Vagina (tissue), 2 donors: ENCODE measurements around the gene TSNAX. TPM values are rescaled to one million over a fixed set of nuclear protein-coding genes. Genes with fewer than 3 reads are reported as not detected.

ENCODE experiments used
- DNase-seq, 2 donors: peaks; one replicate each; pipeline ENCODE4 v3.0.0-alpha.2; 2017; ENCODE audit errors: extremely low spot score in 2 of 2
- H3K27ac ChIP-seq: fragments of 200-600 bp; sonication (generic); one replicate; pipeline ENCODE4 v1.5.1; 2019
- H3K27me3 ChIP-seq: fragments of 200-600 bp; sonication (generic); one replicate; pipeline ENCODE4 v1.5.1; 2019
- H3K36me3 ChIP-seq, 2 donors: fragments of 200-600 bp; sonication (generic); one replicate each; pipeline ENCODE4 v1.5.1; 2017 to 2019
- H3K4me1 ChIP-seq: fragments of 200-600 bp; sonication (generic); one replicate; pipeline ENCODE4 v1.5.1; 2019
- H3K4me3 ChIP-seq, 2 donors: fragments of 200-600 bp; sonication (generic); 1 replicate in 1 of 2; 2 replicates in 1 of 2; pipeline ENCODE4 v1.5.1; 2016 to 2019
- H3K9me3 ChIP-seq: fragments of 200-600 bp; sonication (generic); one replicate; pipeline ENCODE4 v1.5.1; 2019
- POLR2A ChIP-seq, 2 donors: fragments of 450-650 bp; IDR thresholded peaks; one replicate each; pipeline ENCODE4 v1.6.1; 2017; ENCODE audit warnings: antibody characterized with exemption in 2 of 2, mild to moderate bottlenecking in 2 of 2, moderate library complexity in 2 of 2
- POLR2AphosphoS5 ChIP-seq, 2 donors: sonication (generic); formaldehyde crosslinking; IDR thresholded peaks; one replicate each; pipeline ENCODE4 v1.9.0; 2017; ENCODE audit warnings: antibody characterized with exemption in 2 of 2, mild to moderate bottlenecking in 2 of 2, low read depth in 1 of 2; ENCODE audit not compliant: insufficient read depth in 1 of 2
- intact Hi-C: fragments of 100-400 bp; cut with DNase I; formaldehyde crosslinking; loops from one replicate; pipeline ENCODE4 v1.15.1; 2023
- total RNA-seq: library from RNA; depleted of rRNA; stranded (reverse); fragments of >200 nt; gene quantifications from one replicate; pipeline ENCODE4 v1.2.3, GENCODE V29; 2016
- TF ChIP-seq, protein P1 (sequence below), 3 experiments: fragments of 450-650 bp in 2 of 3; fragments of 200-600 bp in 1 of 3; sonication (generic) in 1 of 3; IDR thresholded peaks; one replicate each; pipeline ENCODE4 v1.5.1; 2017 to 2019; ENCODE audit warnings: antibody characterized with exemption in 3 of 3, mild to moderate bottlenecking in 2 of 3, moderate library complexity in 2 of 3

The TSNAX gene
- total RNA-seq, 1 donor from 2014 or later: 20.4 TPM

DNA sequence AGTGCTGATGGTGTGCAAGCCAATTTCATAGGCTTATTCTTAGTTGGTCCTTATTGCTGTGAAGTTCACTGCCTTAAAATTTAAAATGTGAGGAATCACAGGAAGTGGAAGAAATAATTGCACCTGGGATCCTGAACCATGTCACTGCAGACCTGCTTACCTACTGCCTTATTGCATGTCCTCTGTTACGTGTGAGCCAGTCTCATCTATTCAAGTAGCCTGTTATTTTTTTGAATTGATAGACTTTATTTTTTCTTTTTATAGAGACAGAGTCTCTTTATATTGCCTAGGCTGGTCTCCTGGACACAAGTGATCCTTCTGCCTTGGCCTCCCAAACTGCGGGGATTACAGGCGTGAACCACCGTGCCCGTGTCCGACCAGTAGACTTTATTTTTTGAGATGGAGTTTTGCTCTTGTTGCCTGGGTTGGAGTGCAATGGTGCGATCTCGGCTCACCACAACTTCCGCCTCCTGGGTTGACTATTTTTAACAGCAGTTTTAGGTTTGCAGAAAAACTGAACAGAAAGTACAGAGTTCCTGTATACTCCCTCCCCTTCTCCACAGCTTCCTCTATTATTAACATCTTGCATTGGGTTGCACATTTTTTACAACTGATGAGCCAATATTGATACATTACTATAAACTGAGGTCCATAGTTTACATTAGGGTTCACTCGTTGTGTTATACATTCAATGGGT lies 84.1 kb downstream of the TSNAX start:
- no peaks in the 10 kb centered on the region for H3K27me3 ChIP-seq
- H3K9me3 ChIP-seq: no peaks in the 10 kb centered on the region
- intact Hi-C loops: no loop called here
- no peak overlapping the region for H3K27ac ChIP-seq
- H3K4me3 ChIP-seq: no peak overlapping the region
- DNase-seq: no peak
- H3K4me1 ChIP-seq: no peaks in the 10 kb centered on the region
- H3K36me3 ChIP-seq: no peaks in the 10 kb centered on the region
- no peak for TF ChIP-seq POLR2AphosphoS5 (IDR thresholded peaks at IDR 0.05; ENCODE audit: insufficient read depth in 1 of 2, low read depth in 1 of 2)
- TF ChIP-seq, protein P1, sequence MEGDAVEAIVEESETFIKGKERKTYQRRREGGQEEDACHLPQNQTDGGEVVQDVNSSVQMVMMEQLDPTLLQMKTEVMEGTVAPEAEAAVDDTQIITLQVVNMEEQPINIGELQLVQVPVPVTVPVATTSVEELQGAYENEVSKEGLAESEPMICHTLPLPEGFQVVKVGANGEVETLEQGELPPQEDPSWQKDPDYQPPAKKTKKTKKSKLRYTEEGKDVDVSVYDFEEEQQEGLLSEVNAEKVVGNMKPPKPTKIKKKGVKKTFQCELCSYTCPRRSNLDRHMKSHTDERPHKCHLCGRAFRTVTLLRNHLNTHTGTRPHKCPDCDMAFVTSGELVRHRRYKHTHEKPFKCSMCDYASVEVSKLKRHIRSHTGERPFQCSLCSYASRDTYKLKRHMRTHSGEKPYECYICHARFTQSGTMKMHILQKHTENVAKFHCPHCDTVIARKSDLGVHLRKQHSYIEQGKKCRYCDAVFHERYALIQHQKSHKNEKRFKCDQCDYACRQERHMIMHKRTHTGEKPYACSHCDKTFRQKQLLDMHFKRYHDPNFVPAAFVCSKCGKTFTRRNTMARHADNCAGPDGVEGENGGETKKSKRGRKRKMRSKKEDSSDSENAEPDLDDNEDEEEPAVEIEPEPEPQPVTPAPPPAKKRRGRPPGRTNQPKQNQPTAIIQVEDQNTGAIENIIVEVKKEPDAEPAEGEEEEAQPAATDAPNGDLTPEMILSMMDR (IDR thresholded peaks at IDR 0.05): no peak
- TF ChIP-seq POLR2A (IDR thresholded peaks at IDR 0.05): no peak

DNA sequence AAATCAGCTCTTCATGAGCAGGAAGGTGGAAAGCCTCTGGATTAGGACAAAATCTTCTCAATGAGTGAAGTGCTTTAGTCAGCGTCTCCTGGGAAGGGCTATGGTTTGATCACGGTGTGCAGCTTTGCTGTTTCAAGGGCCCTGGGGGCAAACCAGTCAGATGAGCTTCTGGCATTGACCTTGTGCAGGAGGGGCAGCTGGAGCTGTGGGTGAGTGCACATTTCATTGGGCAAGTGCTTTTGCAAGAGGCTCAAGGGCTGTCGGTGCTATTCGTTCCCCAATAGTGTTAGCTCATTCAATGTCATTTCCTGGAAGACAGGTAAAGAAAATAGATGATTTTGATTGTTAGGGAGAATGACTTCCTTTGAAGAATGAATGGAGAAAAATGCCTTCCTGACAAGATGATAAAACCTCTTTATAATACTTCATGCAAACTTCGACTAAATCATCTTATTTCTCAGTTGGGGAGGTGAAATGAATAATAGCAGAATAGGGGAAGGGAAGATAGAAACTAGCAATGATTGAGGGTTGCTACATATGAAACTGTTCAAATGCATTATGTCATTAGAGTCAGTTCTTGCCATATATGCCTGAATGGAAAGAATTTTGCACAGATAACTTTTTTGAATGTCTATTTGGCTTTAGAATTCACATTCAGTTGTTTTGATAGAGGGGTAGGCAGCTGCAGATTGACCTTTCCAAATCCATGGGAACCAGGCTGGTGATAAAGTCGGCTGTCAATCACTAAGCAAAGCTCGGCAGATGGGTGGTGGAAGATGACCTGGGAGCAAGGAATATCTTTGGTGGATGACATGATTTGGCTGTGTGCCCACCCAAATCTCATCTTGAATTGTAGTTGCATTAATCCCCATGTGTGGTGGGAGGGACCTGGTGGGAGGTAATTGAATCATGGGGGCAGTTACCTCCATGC lies 85.2 kb downstream of the TSNAX start:
- no peak for DNase-seq
- Histone ChIP-seq H3K4me3 (no peak overlapping the region), H3K27ac (no peak overlapping the region), H3K27me3 (no peaks in the 10 kb centered on the region), H3K4me1 (no peaks in the 10 kb centered on the region), H3K36me3 (no peaks in the 10 kb centered on the region), H3K9me3 (no peaks in the 10 kb centered on the region)
- intact Hi-C loops: no loop called here
- TF ChIP-seq POLR2AphosphoS5 (IDR thresholded peaks at IDR 0.05; ENCODE audit: insufficient read depth in 1 of 2, low read depth in 1 of 2): no peak
- no peak for TF ChIP-seq POLR2A (IDR thresholded peaks at IDR 0.05)
- TF ChIP-seq, protein P1 (IDR thresholded peaks at IDR 0.05): no peak

Other genes with a start within 250 kb of the TSNAX start
- gene EXOC8, start 190.8 kb upstream of the TSNAX start, total RNA-seq: 11.5 TPM
- gene SPRTN, start 190.4 kb upstream of the TSNAX start, total RNA-seq: 22.6 TPM
- gene EGLN1, start 106.4 kb upstream of the TSNAX start, total RNA-seq: 26.3 TPM
- gene DISC1, start 98.1 kb downstream of the TSNAX start, total RNA-seq: 12.3 TPM